CD8-positive, alpha-beta memory T cell (primary cell): ENCODE measurements around the gene PGM3. TPM values are rescaled to one million over a fixed set of nuclear protein-coding genes. Genes with fewer than 3 reads are reported as not detected.
"Not testable (repeated sequence)": the region's sequence is repeated elsewhere in the genome, so short reads cannot be mapped to it uniquely, and the experiment has no call there.

Source experiments
- CTCF ChIA-PET: fragments of 350-600 bp; sonication (Branson Sonifier 250); formaldehyde crosslinking; loops from one replicate; lab custom pipeline; 2021; ENCODE audit warnings: antibody characterized with exemption; lab: Charles Lee
- POLR2A ChIA-PET: fragments of 350-600 bp; sonication (Branson Sonifier 250); formaldehyde crosslinking; loops from one replicate; lab custom pipeline; 2021; ENCODE audit warnings: antibody characterized with exemption; lab: Charles Lee
- DNase-seq, 5 donors: peaks; one replicate each; pipeline versions ENCODE4 v3.0.0 to v3.0.0-alpha.2; 2020 to 2022; ENCODE audit warnings: mixed read lengths in 1 of 5
- H3K27ac ChIP-seq: one replicate; pipeline ENCODE4 v1.7.0; 2013; ENCODE audit warnings: low read depth, mild to moderate bottlenecking, low read length, moderate library complexity
- H3K27me3 ChIP-seq: 2 replicates; pipeline ENCODE4 v1.7.0; 2013; ENCODE audit warnings: low read length, mild to moderate bottlenecking; ENCODE audit not compliant: insufficient read depth, poor library complexity, severe bottlenecking
- H3K36me3 ChIP-seq: 2 replicates; pipeline ENCODE4 v1.7.0; 2013; ENCODE audit warnings: mild to moderate bottlenecking, low read length, moderate library complexity; ENCODE audit not compliant: insufficient read depth
- H3K4me1 ChIP-seq: 2 replicates; pipeline ENCODE4 v1.7.0; 2013; ENCODE audit warnings: mild to moderate bottlenecking, low read length, moderate library complexity; ENCODE audit not compliant: insufficient read depth
- H3K4me3 ChIP-seq: 2 replicates; pipeline ENCODE4 v1.7.0; 2013; ENCODE audit warnings: mild to moderate bottlenecking, low read length
- H3K9me3 ChIP-seq: 2 replicates; pipeline ENCODE4 v1.7.0; 2013; ENCODE audit warnings: mild to moderate bottlenecking, low read length
- H3K27ac Mint-ChIP-seq, 8 donors: one replicate each; pipeline ENCODE4 v1.8.0; 2020 to 2021; ENCODE audit warnings: mixed read lengths in 8 of 8, mild to moderate bottlenecking in 6 of 8, inconsistent platforms in 3 of 8, moderate library complexity in 3 of 8
- H3K27me3 Mint-ChIP-seq, 2 donors: one replicate each; pipeline ENCODE4 v1.8.0; 2020 to 2021; ENCODE audit warnings: mixed read lengths in 2 of 2, mild to moderate bottlenecking in 1 of 2, moderate library complexity in 1 of 2
- H3K36me3 Mint-ChIP-seq, 3 donors: one replicate each; pipeline ENCODE4 v1.8.0; 2020 to 2021; ENCODE audit warnings: mixed read lengths in 3 of 3, inconsistent platforms in 1 of 3, mild to moderate bottlenecking in 1 of 3
- H3K4me1 Mint-ChIP-seq, 3 donors: one replicate each; pipeline ENCODE4 v1.8.0; 2020 to 2021; ENCODE audit warnings: mixed read lengths in 3 of 3, inconsistent platforms in 1 of 3, mild to moderate bottlenecking in 1 of 3
- H3K4me3 Mint-ChIP-seq, 7 donors: one replicate each; pipeline ENCODE4 v1.8.0; 2020 to 2021; ENCODE audit warnings: mixed read lengths in 7 of 7, mild to moderate bottlenecking in 6 of 7, moderate library complexity in 4 of 7, inconsistent platforms in 2 of 7
- H3K9me3 Mint-ChIP-seq, 5 donors: one replicate each; pipeline ENCODE4 v1.8.0; 2020 to 2022; ENCODE audit warnings: mixed read lengths in 5 of 5, mild to moderate bottlenecking in 3 of 5, moderate library complexity in 2 of 5, inconsistent platforms in 1 of 5
- polyA plus RNA-seq: library from polyadenylated mRNA; unstranded; fragments of 300-500 nt; fragmentation: Illumina TruSeq; gene quantifications from one replicate; pipeline ENCODE4 v1.2.3, GENCODE V29; 2021
- total RNA-seq, 2 experiments: library from RNA; stranded (reverse); gene quantifications; one replicate each; pipeline ENCODE4 v1.2.3, GENCODE V29; 2021

PGM3 gene
- total and polyA plus RNA-seq, 3 experiments from 2014 or later: 10.8 to 19.8 (median 18.7) TPM

DNA sequence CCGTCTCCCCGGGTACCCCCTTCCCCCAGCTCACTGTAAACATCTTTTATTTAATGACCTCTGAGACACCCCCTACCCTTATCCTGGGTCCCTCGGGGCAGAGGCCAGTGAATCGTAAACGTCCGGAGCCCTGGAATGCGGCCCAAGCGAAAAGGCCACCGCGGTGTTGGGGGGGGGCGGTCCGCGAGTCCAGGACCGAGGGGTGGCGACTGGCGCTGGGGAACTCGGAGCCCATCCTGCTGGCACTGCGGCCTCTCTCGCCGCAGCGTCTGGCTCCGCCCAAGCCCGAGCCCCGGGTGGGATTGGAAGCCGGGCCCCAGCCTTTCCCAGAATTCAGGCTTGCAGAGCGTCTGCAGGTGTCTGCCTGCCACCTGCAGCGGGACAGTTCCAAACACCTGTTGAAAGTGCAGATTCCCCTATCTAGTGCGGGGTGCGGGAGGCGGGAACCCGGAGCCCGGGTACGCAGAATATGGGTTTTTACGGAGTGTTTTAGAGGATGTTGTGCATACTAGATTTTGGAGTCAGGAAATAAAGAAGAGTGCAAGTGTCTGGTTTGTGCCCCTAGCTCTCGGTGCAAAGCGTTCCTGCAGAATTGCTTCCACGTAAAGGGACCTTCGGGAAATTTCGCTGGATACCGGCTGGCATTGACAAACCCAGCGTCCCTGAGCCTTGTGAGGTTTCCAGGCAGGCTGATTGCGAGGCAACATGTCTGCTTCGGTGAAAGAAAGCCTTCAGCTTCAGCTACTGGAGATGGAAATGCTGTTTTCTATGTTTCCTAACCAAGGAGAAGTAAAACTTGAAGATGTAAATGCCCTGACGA is 892 bp upstream of the PGM3 start:
- POLR2A ChIA-PET: interaction anchor here (0.6 to 1.7 kb wide), 2 partner anchors 128 to 952 kb away, joined by 4 read pairs; partner anchors contain the start of gene UBE3D
- peak overlapping the region; percentile 85 for H3K27ac ChIP-seq
- peak overlapping the region; percentile 88 for H3K4me3 ChIP-seq

GRCh38 chr6:83192456-83192855 is 609 bp downstream of the PGM3 start:
- H3K27ac Mint-ChIP-seq: peak overlapping the region; percentile 85 to 99 (median 98)
- no peaks in the 10 kb centered on the region for H3K27me3 Mint-ChIP-seq
- Histone ChIP-seq H3K36me3 (no peaks in the 10 kb centered on the region), H3K27ac (peak overlapping the region; percentile 85), H3K4me1 (peaks cover 15% of the 10 kb centered on the region), H3K9me3 (no peaks in the 10 kb centered on the region), H3K4me3 (peak overlapping the region; percentile 88), H3K27me3 (no peaks in the 10 kb centered on the region)
- no peak for DNase-seq
- H3K9me3 Mint-ChIP-seq: no peaks in the 10 kb centered on the region
- ChIA-PET CTCF (interaction anchor here (0.9 to 4.9 kb wide), 2 partner anchors 126 to 950 kb away, joined by 3 to 31 read pairs; partner anchors contain the start of genes DOP1A and UBE3D), POLR2A (no interaction called here)
- H3K4me3 Mint-ChIP-seq: peak overlapping the region; percentile 97 to 99 (median 98)
- H3K36me3 Mint-ChIP-seq: peaks cover 0 to 37% (median 8%) of the 10 kb centered on the region in 3 donors
- peaks cover 43 to 66% (median 63%) of the 10 kb centered on the region in 3 donors for H3K4me1 Mint-ChIP-seq

More for the DNA sequence above, 892 bp upstream of the PGM3 start:
- H3K4me1 Mint-ChIP-seq: peaks cover 40 to 58% (median 53%) of the 10 kb centered on the region in 3 donors
- CTCF ChIA-PET: interaction anchor here (1.0 to 2.1 kb wide), 2 partner anchors 127 to 128 kb away, joined by 3 to 11 read pairs; partner anchors contain the start of genes DOP1A and UBE3D
- Histone ChIP-seq H3K9me3 (no peaks in the 10 kb centered on the region), H3K27me3 (no peaks in the 10 kb centered on the region), H3K36me3 (no peaks in the 10 kb centered on the region), H3K4me1 (peaks cover 15% of the 10 kb centered on the region)
- H3K36me3 Mint-ChIP-seq: peaks cover 0 to 27% (median 8%) of the 10 kb centered on the region in 3 donors
- DNase-seq: peak; percentile 12 to 49 (median 31)
- peak overlapping the region; percentile 74 to 99 (median 97) for H3K4me3 Mint-ChIP-seq
- H3K27me3 Mint-ChIP-seq: no peaks in the 10 kb centered on the region
- H3K27ac Mint-ChIP-seq: peak overlapping the region; percentile 6 to 85 (median 68)
- no peaks in the 10 kb centered on the region for H3K9me3 Mint-ChIP-seq

DNA sequence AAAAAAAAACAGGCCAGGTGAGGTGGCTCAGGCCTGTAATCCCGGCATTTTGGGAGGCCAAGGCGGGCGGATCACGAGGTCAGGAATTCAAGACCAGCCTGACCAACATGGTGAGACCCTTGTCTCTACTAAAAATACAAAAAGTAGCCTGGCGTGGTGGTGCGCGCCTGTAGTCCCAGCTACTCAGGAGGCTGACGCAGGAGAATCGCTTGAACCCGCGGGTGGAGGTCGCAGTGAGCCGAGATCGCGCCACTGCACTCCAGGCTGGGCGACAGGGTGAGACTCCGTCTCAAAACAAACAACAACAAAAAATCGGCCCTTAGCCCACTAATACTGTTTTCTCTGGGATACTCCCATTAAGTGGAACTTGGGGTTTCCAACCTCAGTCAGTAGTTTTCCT is 1.1 kb downstream of the PGM3 start:
- H3K4me3 ChIP-seq, H3K36me3 ChIP-seq, H3K9me3 ChIP-seq, POLR2A ChIA-PET, DNase-seq, H3K27me3 Mint-ChIP-seq, H3K27me3 ChIP-seq, H3K9me3 Mint-ChIP-seq: not testable (repeated sequence)
- peaks cover 15% of the 10 kb centered on the region for H3K4me1 ChIP-seq
- CTCF ChIA-PET: interaction anchor here (0.9 to 4.9 kb wide), 2 partner anchors 126 to 950 kb away, joined by 3 to 31 read pairs; partner anchors contain the start of genes DOP1A and UBE3D
- Mint-ChIP-seq H3K27ac (peak overlapping the region in 5 of 8 donors; percentile 86 to 99 (median 98)), H3K4me3 (peak overlapping the region; percentile 97 to 99 (median 98)), H3K4me1 (peaks cover 43 to 66% (median 63%) of the 10 kb centered on the region in 3 donors), H3K36me3 (peaks cover 0 to 36% (median 6%) of the 10 kb centered on the region in 3 donors)
- H3K27ac ChIP-seq: peak overlapping the region; percentile 85

DNA sequence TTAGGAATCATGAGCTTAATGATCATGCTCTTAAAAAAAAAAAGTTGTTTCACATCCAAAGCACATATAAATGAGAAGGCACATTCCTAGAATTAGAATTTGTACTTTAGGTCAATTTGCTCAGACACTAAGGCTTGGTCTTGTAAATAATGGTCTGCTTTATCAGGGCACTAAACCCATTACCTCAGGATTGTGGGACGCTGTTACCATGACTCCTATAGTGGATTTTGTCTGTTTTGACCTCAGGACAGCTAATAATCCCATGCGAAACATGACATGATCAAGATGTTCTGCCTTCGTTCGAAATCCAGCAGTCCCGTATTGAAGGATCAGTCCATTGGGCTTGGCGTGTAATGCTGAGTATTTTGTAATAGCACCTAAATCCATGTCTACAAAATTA is 2.4 kb downstream of the PGM3 start:
- Mint-ChIP-seq H3K9me3 (no peaks in the 10 kb centered on the region), H3K4me1 (peaks cover 43 to 63% (median 61%) of the 10 kb centered on the region in 3 donors), H3K4me3 (peak overlapping the region in 3 of 7 donors; percentile 12 to 87 (median 68)), H3K27ac (peak overlapping the region in 2 of 8 donors; percentile 74 to 86), H3K36me3 (peaks cover 0 to 44% (median 10%) of the 10 kb centered on the region in 3 donors), H3K27me3 (no peaks in the 10 kb centered on the region)
- Histone ChIP-seq H3K27me3 (no peaks in the 10 kb centered on the region), H3K27ac (no peak overlapping the region), H3K9me3 (no peaks in the 10 kb centered on the region), H3K36me3 (peaks cover 7% of the 10 kb centered on the region), H3K4me1 (peaks cover 15% of the 10 kb centered on the region), H3K4me3 (no peak overlapping the region)
- ChIA-PET POLR2A (interaction anchor here (0.6 to 1.3 kb wide), 2 partner anchors 25 to 1018 kb away, joined by 3 to 5 read pairs; no protein-coding TSS in a partner anchor), CTCF (interaction anchor here (1.3 to 4.9 kb wide), 2 partner anchors 26 to 124 kb away, joined by 3 to 31 read pairs; partner anchors contain the start of genes DOP1A and UBE3D)
- no peak for DNase-seq

DNA sequence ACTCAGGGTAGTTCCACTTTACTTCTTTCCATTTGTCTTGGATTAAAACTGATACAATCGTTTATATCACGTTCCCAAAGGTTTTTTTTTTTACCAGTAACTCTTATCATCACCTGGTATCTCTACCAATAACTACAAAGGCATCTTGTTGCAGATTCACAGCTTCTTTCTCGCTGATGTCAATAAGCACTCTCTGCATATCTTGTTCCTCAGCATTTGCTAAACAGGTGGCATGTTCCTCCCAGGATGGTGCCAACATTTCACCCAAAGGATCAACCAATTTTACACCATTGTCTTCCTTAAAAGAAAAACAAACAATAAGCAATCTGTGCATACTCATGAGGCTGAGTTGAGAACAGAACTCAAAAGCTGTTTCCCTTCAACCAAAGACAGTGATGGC is 4.6 kb downstream of the PGM3 start:
- CTCF ChIA-PET: interaction anchor here (4.9 kb wide), 1 partner anchor 122 kb away, joined by 31 read pairs; the partner anchor contains the start of genes DOP1A and UBE3D
- Mint-ChIP-seq H3K4me3 (peak overlapping the region in 1 of 7 donors; percentile 19), H3K9me3 (no peaks in the 10 kb centered on the region), H3K27me3 (no peaks in the 10 kb centered on the region), H3K36me3 (peaks cover 0 to 61% (median 17%) of the 10 kb centered on the region in 3 donors), H3K4me1 (peaks cover 31 to 56% (median 53%) of the 10 kb centered on the region in 3 donors), H3K27ac (no peak overlapping the region)
- H3K9me3 ChIP-seq: no peaks in the 10 kb centered on the region
- POLR2A ChIA-PET: interaction anchor here (0.7 kb wide), 1 partner anchor 681 kb away, joined by 3 read pairs; no protein-coding TSS in a partner anchor
- H3K4me3 ChIP-seq: no peak overlapping the region
- H3K27me3 ChIP-seq: no peaks in the 10 kb centered on the region
- H3K27ac ChIP-seq: no peak overlapping the region
- H3K4me1 ChIP-seq: peaks cover 7% of the 10 kb centered on the region
- DNase-seq: no peak
- H3K36me3 ChIP-seq: peaks cover 15% of the 10 kb centered on the region

DNA sequence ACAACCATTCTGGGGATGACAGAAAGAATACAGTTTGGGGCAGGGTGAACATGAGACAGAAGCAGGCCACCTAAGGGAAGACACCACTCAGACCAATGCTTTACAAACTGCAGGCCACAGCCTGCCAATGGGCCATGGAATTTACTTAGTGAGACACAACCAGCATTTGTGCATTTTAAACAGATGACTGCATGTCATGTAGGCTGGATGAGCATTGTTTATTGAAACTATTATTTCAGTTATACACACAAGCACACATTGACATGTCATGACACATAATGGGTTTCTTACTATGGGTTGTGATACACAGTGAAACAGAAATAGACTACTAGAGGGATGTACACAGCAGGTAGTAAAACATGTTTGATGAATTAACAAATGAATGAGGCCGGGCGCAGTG is 8.0 kb downstream of the PGM3 start:
- H3K36me3 ChIP-seq: peaks cover 25% of the 10 kb centered on the region
- DNase-seq: no peak
- no peak overlapping the region for H3K27ac ChIP-seq
- H3K4me3 Mint-ChIP-seq: no peak overlapping the region
- H3K4me1 ChIP-seq: no peaks in the 10 kb centered on the region
- CTCF ChIA-PET: interaction anchor here (1.5 kb wide), 1 partner anchor 118 kb away, joined by 4 read pairs; the partner anchor contains the start of gene DOP1A
- peak overlapping the region in 1 of 8 donors; percentile 6 for H3K27ac Mint-ChIP-seq
- H3K27me3 ChIP-seq: no peaks in the 10 kb centered on the region
- no peaks in the 10 kb centered on the region for H3K27me3 Mint-ChIP-seq
- H3K9me3 ChIP-seq: no peaks in the 10 kb centered on the region
- H3K9me3 Mint-ChIP-seq: no peaks in the 10 kb centered on the region
- H3K36me3 Mint-ChIP-seq: peaks cover 5 to 81% (median 30%) of the 10 kb centered on the region in 3 donors
- H3K4me3 ChIP-seq: no peak overlapping the region
- peaks cover 12 to 40% (median 30%) of the 10 kb centered on the region in 3 donors for H3K4me1 Mint-ChIP-seq
- POLR2A ChIA-PET: no interaction called here

DNA sequence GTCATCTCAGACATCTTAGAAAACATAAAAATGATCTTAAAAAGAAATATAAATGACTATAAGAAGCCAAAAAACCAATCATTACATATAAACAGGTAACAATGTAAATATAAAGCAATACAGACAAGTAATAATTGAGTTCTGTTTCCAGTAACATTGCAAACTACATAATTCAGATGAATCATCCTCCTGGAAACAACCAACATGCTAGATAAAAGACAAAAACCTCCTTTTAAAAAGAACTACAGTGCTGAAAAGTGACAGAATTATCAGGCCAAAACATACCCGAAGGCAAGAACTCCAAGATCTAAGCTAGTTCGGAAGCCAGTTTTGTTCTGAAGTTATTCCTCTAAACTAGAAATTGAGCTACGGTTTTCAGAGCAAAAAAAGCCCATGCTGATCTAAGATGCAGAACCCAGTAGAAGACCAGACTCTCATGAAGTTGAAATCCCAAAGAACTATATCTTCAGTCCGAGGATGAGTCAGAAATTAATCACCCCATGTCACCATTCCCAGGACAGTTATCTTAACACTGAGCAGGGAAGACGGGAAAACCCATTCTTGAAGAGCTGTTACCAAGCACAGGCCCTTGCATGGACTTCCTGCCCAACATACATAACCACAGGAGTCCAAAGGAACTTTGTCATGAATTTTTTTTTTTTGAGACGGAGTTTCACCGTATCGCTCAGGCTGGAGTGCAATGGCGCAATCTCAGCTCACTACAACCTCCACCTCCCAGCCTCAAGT is 9.8 kb downstream of the PGM3 start:
- Mint-ChIP-seq H3K4me3 (no peak overlapping the region), H3K27me3 (no peaks in the 10 kb centered on the region), H3K9me3 (no peaks in the 10 kb centered on the region), H3K4me1 (peaks cover 6 to 22% (median 14%) of the 10 kb centered on the region in 3 donors), H3K36me3 (peaks cover 5 to 74% (median 24%) of the 10 kb centered on the region in 3 donors), H3K27ac (no peak overlapping the region)
- no peak for DNase-seq
- Histone ChIP-seq H3K27ac (no peak overlapping the region), H3K9me3 (no peaks in the 10 kb centered on the region), H3K36me3 (peaks cover 25% of the 10 kb centered on the region), H3K4me1 (no peaks in the 10 kb centered on the region), H3K4me3 (no peak overlapping the region), H3K27me3 (no peaks in the 10 kb centered on the region)
- ChIA-PET POLR2A (no interaction called here), CTCF (interaction anchor here (0.9 to 1.5 kb wide), 3 partner anchors 32 to 118 kb away, joined by 3 to 4 read pairs (median 4); partner anchors contain the start of genes DOP1A and UBE3D)
